Muscle layer of colon (tissue), 2 donors: ENCODE results near the gene AK3.
"Not testable (repeated sequence)": the region's sequence is repeated elsewhere in the genome, so short reads cannot be mapped to it uniquely, and the experiment has no call there.

Experiments used
- H3K27ac ChIP-seq: one replicate; pipeline ENCODE4 v1.7.0; 2013; ENCODE audit warnings: low read depth, mild to moderate bottlenecking, low read length, moderate library complexity
- H3K27me3 ChIP-seq, 2 donors: one replicate each; pipeline ENCODE4 v1.7.0; 2013; ENCODE audit warnings: low read length in 2 of 2, mild to moderate bottlenecking in 2 of 2; ENCODE audit not compliant: insufficient read depth in 2 of 2, control insufficient read depth in 1 of 2
- H3K36me3 ChIP-seq: one replicate; pipeline ENCODE4 v1.7.0; 2013; ENCODE audit warnings: mild to moderate bottlenecking, low read length; ENCODE audit not compliant: insufficient read depth
- H3K4me1 ChIP-seq: one replicate; pipeline ENCODE4 v1.7.0; 2013; ENCODE audit warnings: mild to moderate bottlenecking, low read length; ENCODE audit not compliant: insufficient read depth
- H3K4me3 ChIP-seq, 2 donors: one replicate each; pipeline ENCODE4 v1.7.0; 2013; ENCODE audit warnings: low read length in 2 of 2, low read depth in 1 of 2, mild to moderate bottlenecking in 1 of 2, moderate library complexity in 1 of 2
- H3K9ac ChIP-seq: one replicate; pipeline ENCODE4 v1.7.0; 2013; ENCODE audit warnings: low read length
- H3K9me3 ChIP-seq: one replicate; pipeline ENCODE4 v1.7.0; 2013; ENCODE audit warnings: mild to moderate bottlenecking, low read length
- donor health status: abdominal sarcoma.
- donor health status: Adenocarcinoma of cecum.

The AK3 gene

GRCh38 chr9:4663956-4664355 is 77.0 kb downstream of the AK3 start:
- H3K36me3 ChIP-seq, result no peaks in the 10 kb centered on the region
- peaks cover 35% of the 10 kb centered on the region for H3K4me1 ChIP-seq
- no peak overlapping the region for H3K9ac ChIP-seq
- no peak overlapping the region for H3K27ac ChIP-seq
- H3K4me3 ChIP-seq, result no peak overlapping the region
- H3K9me3 ChIP-seq, result no peaks in the 10 kb centered on the region
- H3K27me3 ChIP-seq, result no peaks in the 10 kb centered on the region

DNA sequence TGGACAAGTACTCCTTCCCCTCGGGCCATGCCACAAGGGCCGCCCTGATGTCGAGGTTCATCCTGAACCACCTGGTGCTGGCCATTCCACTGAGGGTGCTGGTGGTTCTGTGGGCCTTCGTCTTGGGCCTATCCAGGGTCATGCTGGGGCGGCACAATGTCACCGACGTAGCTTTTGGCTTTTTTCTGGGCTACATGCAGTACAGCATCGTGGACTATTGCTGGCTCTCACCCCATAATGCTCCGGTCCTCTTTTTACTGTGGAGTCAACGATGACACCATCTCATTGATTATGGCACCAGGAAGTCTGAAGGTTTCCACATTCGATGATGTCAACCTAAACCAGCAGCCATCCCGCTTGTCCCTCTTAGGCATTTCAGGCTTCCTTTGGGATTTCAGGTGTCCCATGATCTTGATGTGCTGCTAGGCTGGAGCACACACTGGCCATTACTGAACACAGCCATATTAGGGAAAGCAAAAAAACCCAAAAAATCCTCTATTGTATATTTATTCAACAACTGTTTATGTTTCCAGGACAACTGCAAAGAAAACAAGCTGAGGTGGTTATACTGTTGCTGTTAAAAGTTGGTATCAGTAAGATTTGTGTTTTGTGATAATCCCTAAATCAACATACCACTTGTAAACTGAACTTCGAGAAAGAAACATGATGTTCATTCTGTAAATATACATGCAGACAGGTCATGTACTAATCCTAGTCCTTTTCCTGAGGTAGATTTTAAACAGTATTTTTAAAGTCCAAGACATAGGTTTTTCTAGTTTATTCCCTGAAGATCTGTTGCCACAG is 77.8 kb downstream of the AK3 start:
- Histone ChIP-seq H3K27ac (peak overlapping the region; percentile 71), H3K9ac (no peak overlapping the region), H3K9me3 (no peaks in the 10 kb centered on the region), H3K36me3 (no peaks in the 10 kb centered on the region), H3K27me3 (no peaks in the 10 kb centered on the region), H3K4me3 (peak overlapping the region; percentile 68 to 91), H3K4me1 (peaks cover 35% of the 10 kb centered on the region)

GRCh38 chr9:4662108-4662988 is 78.7 kb downstream of the AK3 start, which contains the start of gene PLPP6:
TSS of gene PLPP6 (plus strand) at chr9:4662294. CDS start at chr9:4662376, 82 bp downstream.
- Histone ChIP-seq H3K4me3 (peak within 1 kb of the TSS; percentile 68 to 91), H3K9ac (peak within 1 kb of the TSS; percentile 59), H3K27ac (peak within 1 kb of the TSS; percentile 71), H3K27me3 (no peaks in the 10 kb centered on the region), H3K36me3 (no peaks in the 10 kb centered on the region), H3K4me1 (peaks cover 35% of the 10 kb centered on the region), H3K9me3 (no peaks in the 10 kb centered on the region)

- peak overlapping the region; percentile 68 to 91 for H3K4me3 ChIP-seq
- peaks cover 30% of the 10 kb centered on the region for H3K4me1 ChIP-seq
- H3K9ac ChIP-seq, result peak overlapping the region; percentile 59
- H3K27ac ChIP-seq, result peak overlapping the region; percentile 71
- no peaks in the 10 kb centered on the region for H3K27me3 ChIP-seq
- H3K9me3 ChIP-seq, result no peaks in the 10 kb centered on the region
- no peaks in the 10 kb centered on the region for H3K36me3 ChIP-seq
Observed at GRCh38 chr9:4661611-4662010, 79.4 kb downstream of the AK3 start.

DNA sequence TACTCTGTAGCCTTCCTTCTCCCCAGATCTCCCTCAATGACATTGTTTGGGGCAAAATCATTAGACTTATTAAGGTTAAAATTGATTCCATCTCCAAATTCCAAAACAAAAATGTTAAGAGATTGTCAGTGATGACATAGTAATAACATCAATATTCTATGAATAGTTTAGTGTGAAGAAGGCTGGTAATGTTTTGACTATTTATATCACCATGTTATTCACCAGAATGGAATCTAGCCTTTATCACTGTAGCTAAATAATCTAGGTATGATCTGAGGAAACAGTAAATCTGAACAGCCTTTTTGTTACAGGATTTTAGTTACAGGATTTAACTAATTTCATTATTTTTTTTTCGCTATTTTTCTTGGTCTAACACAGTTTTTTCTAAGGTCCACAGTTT is 79.8 kb downstream of the AK3 start:
- no peak overlapping the region for H3K4me3 ChIP-seq
- H3K36me3 ChIP-seq, result no peaks in the 10 kb centered on the region

GRCh38 chr9:4660665-4661064 is 80.3 kb downstream of the AK3 start:
- not testable (repeated sequence) for H3K27ac ChIP-seq, H3K27me3 ChIP-seq, H3K9ac ChIP-seq, H3K4me3 ChIP-seq, H3K9me3 ChIP-seq, H3K36me3 ChIP-seq
- peaks cover 22% of the 10 kb centered on the region for H3K4me1 ChIP-seq

More for the DNA sequence above, 79.8 kb downstream of the AK3 start:
- Histone ChIP-seq H3K27ac (no peak overlapping the region), H3K27me3 (no peaks in the 10 kb centered on the region), H3K9me3 (no peaks in the 10 kb centered on the region), H3K4me1 (peaks cover 27% of the 10 kb centered on the region), H3K9ac (no peak overlapping the region)
